Upper lobe of right lung (tissue), 1 donor: Measurements from ENCODE around the gene SDC1. TPM values are rescaled to one million over a fixed set of nuclear protein-coding genes. Genes with fewer than 3 reads are reported as not detected.
"Not testable (repeated sequence)": the region's sequence is repeated elsewhere in the genome, so short reads cannot be mapped to it uniquely, and the experiment has no call there.

ENCODE experiments used
- ATAC-seq: fragments of 200-7000 bp; cut with Tn5 transposase; one replicate; pipeline ENCODE4 v1.9.1; 2020; ENCODE audit warnings: mild to moderate bottlenecking, moderate library complexity
- DNase-seq: peaks from one replicate; pipeline ENCODE4 v3.0.0-alpha.2; 2020
- H3K27ac ChIP-seq: fragments of 200-600 bp; one replicate; pipeline ENCODE4 v1.8.0; 2022
- H3K27me3 ChIP-seq: fragments of 200-600 bp; one replicate; pipeline ENCODE4 v1.8.0; 2022; ENCODE audit warnings: mild to moderate bottlenecking
- H3K36me3 ChIP-seq: fragments of 200-600 bp; one replicate; pipeline ENCODE4 v1.8.0; 2022
- H3K4me1 ChIP-seq: fragments of 200-600 bp; one replicate; pipeline ENCODE4 v1.8.0; 2022
- H3K4me3 ChIP-seq: fragments of 200-600 bp; one replicate; pipeline ENCODE4 v1.8.0; 2022; ENCODE audit warnings: mild to moderate bottlenecking
- H3K9me3 ChIP-seq: fragments of 200-600 bp; one replicate; pipeline ENCODE4 v1.8.0; 2022
- CTCF ChIP-seq: fragments of 200-600 bp; IDR thresholded peaks from one replicate; pipeline ENCODE4 v1.8.0; 2022; ENCODE audit warnings: antibody characterized with exemption
- intact Hi-C: fragments of 100-400 bp; cut with DNase I; formaldehyde crosslinking; loops from one replicate; pipeline ENCODE4 v1.11.0; 2022
- total RNA-seq: library from RNA; stranded (reverse); fragmentation: NEBNext Ultra II Directional; extraction: Animal tissue kit (Norgen Biotek cat#: 25700); gene quantifications from one replicate; pipeline ENCODE4 v1.2.1, GENCODE V29; 2021
- donor health status: DM: no; HTN: yes; CAD: no; lungs with severe emphysema.

The SDC1 gene
- total RNA-seq, 1 donor from 2014 or later: 148 TPM

GRCh38 chr2:20196053-20196656 is 28.8 kb downstream of the SDC1 start:
- Histone ChIP-seq H3K36me3 (no peaks in the 10 kb centered on the region), H3K9me3 (no peaks in the 10 kb centered on the region), H3K27me3 (no peaks in the 10 kb centered on the region), H3K4me1 (peaks cover 10% of the 10 kb centered on the region), H3K4me3 (no peak overlapping the region), H3K27ac (peak overlapping the region; percentile 75)
- ATAC-seq: no peak
- no peak for DNase-seq
- TF ChIP-seq CTCF: no peak
- intact Hi-C loops: no loop called here

GRCh38 chr2:20195431-20196033 is 29.4 kb downstream of the SDC1 start:
- Histone ChIP-seq H3K4me3 (no peak overlapping the region), H3K9me3 (no peaks in the 10 kb centered on the region), H3K27ac (peak overlapping the region; percentile 75), H3K36me3 (no peaks in the 10 kb centered on the region), H3K27me3 (no peaks in the 10 kb centered on the region), H3K4me1 (peaks cover 10% of the 10 kb centered on the region)
- no peak for DNase-seq
- intact Hi-C loops: no loop called here
- no peak for ATAC-seq
- no peak for TF ChIP-seq CTCF

GRCh38 chr2:20195016-20195411 is 29.9 kb downstream of the SDC1 start:
- H3K4me1 ChIP-seq, DNase-seq, H3K4me3 ChIP-seq: not testable (repeated sequence)

GRCh38 chr2:20194097-20195015 is 30.6 kb downstream of the SDC1 start:
- intact Hi-C loops: no loop called here

More at GRCh38 chr2:20195016-20195411, 29.9 kb downstream of the SDC1 start:
- H3K27me3 ChIP-seq, H3K27ac ChIP-seq, H3K36me3 ChIP-seq, intact Hi-C loops, ATAC-seq, H3K9me3 ChIP-seq: not testable (repeated sequence)

GRCh38 chr2:20193185-20193584 is 31.7 kb downstream of the SDC1 start:
- peaks cover 4% of the 10 kb centered on the region for H3K4me1 ChIP-seq
- no peak for TF ChIP-seq CTCF

More at GRCh38 chr2:20194097-20195015, 30.6 kb downstream of the SDC1 start:
- ATAC-seq: no peak
- no peaks in the 10 kb centered on the region for H3K9me3 ChIP-seq
- H3K27me3 ChIP-seq: no peaks in the 10 kb centered on the region
- DNase-seq: no peak
- H3K4me3 ChIP-seq: no peak overlapping the region
- TF ChIP-seq CTCF: no peak
- no peaks in the 10 kb centered on the region for H3K36me3 ChIP-seq
- H3K27ac ChIP-seq: no peak overlapping the region
- H3K4me1 ChIP-seq: peaks cover 10% of the 10 kb centered on the region

GRCh38 chr2:20192781-20193180 is 32.1 kb downstream of the SDC1 start:
- Histone ChIP-seq H3K9me3 (no peaks in the 10 kb centered on the region), H3K4me1 (peaks cover 3% of the 10 kb centered on the region), H3K4me3 (no peak overlapping the region), H3K36me3 (no peaks in the 10 kb centered on the region), H3K27ac (peak overlapping the region; percentile 55), H3K27me3 (no peaks in the 10 kb centered on the region)
- no peak for TF ChIP-seq CTCF
- intact Hi-C loops: no loop called here
- DNase-seq (no peak), ATAC-seq (no peak)

More at GRCh38 chr2:20193185-20193584, 31.7 kb downstream of the SDC1 start:
- ATAC-seq: peak; percentile 21
- intact Hi-C loops: no loop called here
- no peak overlapping the region for H3K4me3 ChIP-seq
- no peak for DNase-seq
- H3K27ac ChIP-seq: peak overlapping the region; percentile 55
- no peaks in the 10 kb centered on the region for H3K36me3 ChIP-seq
- H3K9me3 ChIP-seq: no peaks in the 10 kb centered on the region
- H3K27me3 ChIP-seq: no peaks in the 10 kb centered on the region
